ENCODE results near the gene PRDX5.

Gene PRDX5

GRCh38 chr11:64338716-64339115, 20.8 kb downstream of the PRDX5 start:
- Histone ChIP-seq H3K9me3 (ENCODE audit: severe bottlenecking) (no peaks in the 10 kb centered on the region), H3K36me3 (ENCODE audit: low read depth) (no peaks in the 10 kb centered on the region), H3K27me3 (ENCODE audit: insufficient read depth, poor library complexity, severe bottlenecking) (no peaks in the 10 kb centered on the region), H3K4me3 (ENCODE audit: severe bottlenecking) (no peak overlapping the region), H3K27ac (ENCODE audit: poor library complexity, severe bottlenecking) (no peak overlapping the region), H3K4me1 (ENCODE audit: insufficient read depth, poor library complexity, severe bottlenecking) (peaks cover 6% of the 10 kb centered on the region)
- no peak for DNase-seq (ENCODE audit: low spot score)
- no peak for ATAC-seq (ENCODE audit: low read depth)
- TF ChIP-seq, protein P1, sequence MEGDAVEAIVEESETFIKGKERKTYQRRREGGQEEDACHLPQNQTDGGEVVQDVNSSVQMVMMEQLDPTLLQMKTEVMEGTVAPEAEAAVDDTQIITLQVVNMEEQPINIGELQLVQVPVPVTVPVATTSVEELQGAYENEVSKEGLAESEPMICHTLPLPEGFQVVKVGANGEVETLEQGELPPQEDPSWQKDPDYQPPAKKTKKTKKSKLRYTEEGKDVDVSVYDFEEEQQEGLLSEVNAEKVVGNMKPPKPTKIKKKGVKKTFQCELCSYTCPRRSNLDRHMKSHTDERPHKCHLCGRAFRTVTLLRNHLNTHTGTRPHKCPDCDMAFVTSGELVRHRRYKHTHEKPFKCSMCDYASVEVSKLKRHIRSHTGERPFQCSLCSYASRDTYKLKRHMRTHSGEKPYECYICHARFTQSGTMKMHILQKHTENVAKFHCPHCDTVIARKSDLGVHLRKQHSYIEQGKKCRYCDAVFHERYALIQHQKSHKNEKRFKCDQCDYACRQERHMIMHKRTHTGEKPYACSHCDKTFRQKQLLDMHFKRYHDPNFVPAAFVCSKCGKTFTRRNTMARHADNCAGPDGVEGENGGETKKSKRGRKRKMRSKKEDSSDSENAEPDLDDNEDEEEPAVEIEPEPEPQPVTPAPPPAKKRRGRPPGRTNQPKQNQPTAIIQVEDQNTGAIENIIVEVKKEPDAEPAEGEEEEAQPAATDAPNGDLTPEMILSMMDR (IDR thresholded peaks at IDR 0.05; ENCODE audit: poor library complexity, severe bottlenecking), result no peak

DNA sequence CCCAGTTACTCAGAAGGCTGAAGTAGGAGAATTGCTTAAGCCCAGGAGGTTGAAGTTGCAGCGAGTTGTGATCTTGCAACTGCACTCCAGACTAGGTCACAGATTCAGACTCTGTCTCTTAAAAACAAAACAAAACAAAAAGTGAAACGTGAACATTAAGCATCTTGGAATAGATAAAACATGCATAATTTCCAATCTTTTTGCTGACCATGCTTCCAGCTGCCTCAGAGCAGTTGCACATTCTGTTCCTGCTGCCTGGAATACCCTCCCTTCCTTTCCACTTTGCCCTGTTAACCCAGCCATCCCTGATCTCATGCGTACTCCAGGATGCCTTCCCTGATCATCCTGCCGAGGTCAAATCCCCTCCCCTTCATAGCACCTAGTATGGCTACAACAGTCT, 21.4 kb downstream of the PRDX5 start:
- DNase-seq (ENCODE audit: low spot score) (no peak), ATAC-seq (ENCODE audit: low read depth) (no peak)
- TF ChIP-seq, protein P1 (IDR thresholded peaks at IDR 0.05; ENCODE audit: poor library complexity, severe bottlenecking), result no peak
- no peak overlapping the region for H3K27ac ChIP-seq (ENCODE audit: poor library complexity, severe bottlenecking)
- H3K27me3 ChIP-seq (ENCODE audit: insufficient read depth, poor library complexity, severe bottlenecking), result no peaks in the 10 kb centered on the region
- no peaks in the 10 kb centered on the region for H3K36me3 ChIP-seq (ENCODE audit: low read depth)
- no peak overlapping the region for H3K4me3 ChIP-seq (ENCODE audit: severe bottlenecking)
- no peaks in the 10 kb centered on the region for H3K9me3 ChIP-seq (ENCODE audit: severe bottlenecking)
- peaks cover 6% of the 10 kb centered on the region for H3K4me1 ChIP-seq (ENCODE audit: insufficient read depth, poor library complexity, severe bottlenecking)

GRCh38 chr11:64339754-64340408, 22.0 kb downstream of the PRDX5 start, which contains the start of gene CCDC88B:
Gene CCDC88B, plus strand, starts transcription at chr11:64340204. Its CDS starts 63 bp downstream, at chr11:64340267.
- no peak for ATAC-seq (ENCODE audit: low read depth)
- Histone ChIP-seq H3K27me3 (ENCODE audit: insufficient read depth, poor library complexity, severe bottlenecking) (no peaks in the 10 kb centered on the region), H3K9me3 (ENCODE audit: severe bottlenecking) (no peaks in the 10 kb centered on the region), H3K4me3 (ENCODE audit: severe bottlenecking) (no peak within 1 kb of the TSS), H3K27ac (ENCODE audit: poor library complexity, severe bottlenecking) (no peak within 1 kb of the TSS), H3K4me1 (ENCODE audit: insufficient read depth, poor library complexity, severe bottlenecking) (peaks cover 6% of the 10 kb centered on the region), H3K36me3 (ENCODE audit: low read depth) (no peaks in the 10 kb centered on the region)
- TF ChIP-seq, protein P1 (IDR thresholded peaks at IDR 0.05; ENCODE audit: poor library complexity, severe bottlenecking), result no peak
- peak; percentile 58 for DNase-seq (ENCODE audit: low spot score)

GRCh38 chr11:64340671-64341335, 22.9 kb downstream of the PRDX5 start:
- H3K27ac ChIP-seq (ENCODE audit: poor library complexity, severe bottlenecking), result no peak overlapping the region
- no peak for ATAC-seq (ENCODE audit: low read depth)
- H3K4me3 ChIP-seq (ENCODE audit: severe bottlenecking), result no peak overlapping the region
- H3K9me3 ChIP-seq (ENCODE audit: severe bottlenecking), result no peaks in the 10 kb centered on the region
- no peaks in the 10 kb centered on the region for H3K36me3 ChIP-seq (ENCODE audit: low read depth)
- TF ChIP-seq, protein P1 (IDR thresholded peaks at IDR 0.05; ENCODE audit: poor library complexity, severe bottlenecking), result no peak
- peak; percentile 64 for DNase-seq (ENCODE audit: low spot score)
- no peaks in the 10 kb centered on the region for H3K4me1 ChIP-seq (ENCODE audit: insufficient read depth, poor library complexity, severe bottlenecking)
- H3K27me3 ChIP-seq (ENCODE audit: insufficient read depth, poor library complexity, severe bottlenecking), result no peaks in the 10 kb centered on the region

GRCh38 chr11:64341429-64341828, 23.5 kb downstream of the PRDX5 start:
- no peaks in the 10 kb centered on the region for H3K36me3 ChIP-seq (ENCODE audit: low read depth)
- no peaks in the 10 kb centered on the region for H3K9me3 ChIP-seq (ENCODE audit: severe bottlenecking)
- H3K27me3 ChIP-seq (ENCODE audit: insufficient read depth, poor library complexity, severe bottlenecking), result no peaks in the 10 kb centered on the region
- H3K4me3 ChIP-seq (ENCODE audit: severe bottlenecking), result no peak overlapping the region
- TF ChIP-seq, protein P1 (IDR thresholded peaks at IDR 0.05; ENCODE audit: poor library complexity, severe bottlenecking), result no peak
- H3K27ac ChIP-seq (ENCODE audit: poor library complexity, severe bottlenecking), result peak overlapping the region; percentile 50
- H3K4me1 ChIP-seq (ENCODE audit: insufficient read depth, poor library complexity, severe bottlenecking), result no peaks in the 10 kb centered on the region
- ATAC-seq (ENCODE audit: low read depth) (no peak), DNase-seq (ENCODE audit: low spot score) (peak; percentile 48)

Measured in RWPE2 (cell line).